Astrocyte of the hippocampus (primary cell): Measurements from ENCODE around the gene KLK6.
"Not testable (repeated sequence)": the region's sequence is repeated elsewhere in the genome, so short reads cannot be mapped to it uniquely, and the experiment has no call there.

Experiments used
- DNase-seq: peaks from one replicate; pipeline ENCODE4 v3.0.0; 2011; ENCODE audit warnings: low read depth, low spot score

The KLK6 gene

DNA sequence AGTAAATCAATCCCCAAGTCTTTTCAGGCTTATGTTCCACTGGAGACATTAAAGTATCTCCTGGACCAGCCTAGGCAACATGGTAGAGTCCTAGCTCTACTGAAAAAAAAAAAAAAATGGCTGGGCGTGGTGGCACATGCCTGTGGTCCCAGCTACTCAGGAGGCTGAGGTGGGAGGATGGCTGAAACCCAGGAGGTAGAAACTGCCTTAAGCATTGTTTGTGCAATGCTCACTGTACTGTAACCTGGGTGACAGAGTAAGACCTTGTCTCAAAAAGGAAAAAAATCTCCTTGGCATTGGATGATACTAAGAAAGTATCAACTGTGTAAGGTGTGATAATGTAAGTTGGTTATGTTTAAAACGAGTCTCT is 23.3 kb upstream of the KLK6 start:
- DNase-seq = no peak

GRCh38 chr19:50984416-50984815 is 15.0 kb upstream of the KLK6 start:
- DNase-seq = not testable (repeated sequence)

- DNase-seq = no peak
These were observed 14.4 kb upstream of the KLK6 start, which contains the start of gene KLK7 for GRCh38 chr19:50983625-50984292. TSS of gene KLK7 (minus strand) at chr19:50983917. CDS start at chr19:50982399, 1,518 bp downstream.

DNA sequence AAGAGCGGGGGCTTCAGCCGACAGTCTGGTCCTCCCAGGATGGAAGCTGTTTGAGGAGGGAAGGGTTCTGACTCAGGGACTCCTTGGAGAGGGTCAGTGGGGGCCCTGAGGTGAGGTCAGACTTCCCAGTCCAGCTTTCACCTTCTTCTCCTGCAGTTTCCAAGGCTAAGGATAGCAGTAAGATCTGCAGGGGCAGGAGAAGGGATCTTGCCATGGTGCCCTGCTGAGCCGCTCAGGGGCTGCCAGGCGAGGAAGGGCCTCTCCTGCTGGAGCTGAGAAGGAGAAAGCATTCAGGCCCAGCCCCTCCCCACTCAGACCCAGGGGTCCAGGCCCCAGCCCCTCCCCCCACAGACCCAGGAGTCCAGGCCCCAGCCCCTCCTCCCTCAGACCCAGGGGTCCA is 12.8 kb upstream of the KLK6 start:
- DNase-seq = no peak

GRCh38 chr19:50981587-50982146 is 12.3 kb upstream of the KLK6 start:
- DNase-seq = no peak

DNA sequence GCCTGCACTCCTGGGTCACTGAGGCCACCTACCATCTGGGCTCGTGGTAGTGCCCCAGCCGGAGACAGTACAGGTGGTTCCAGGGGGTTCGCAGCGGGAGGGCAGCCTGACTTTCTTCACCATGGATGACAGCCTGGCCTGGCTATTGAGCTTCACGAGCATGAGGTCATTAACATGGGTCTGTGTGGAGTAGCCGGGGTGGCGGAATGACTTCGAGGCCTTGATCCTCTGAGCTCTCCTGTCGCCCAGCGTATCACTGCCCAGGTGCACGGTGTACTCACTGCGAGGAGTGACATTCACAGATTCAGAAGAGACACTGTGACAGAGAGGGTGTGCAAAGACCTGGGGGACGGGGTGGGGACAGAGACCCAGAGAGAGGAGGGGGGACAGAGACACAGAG is 10.8 kb upstream of the KLK6 start:
- DNase-seq = no peak

DNA sequence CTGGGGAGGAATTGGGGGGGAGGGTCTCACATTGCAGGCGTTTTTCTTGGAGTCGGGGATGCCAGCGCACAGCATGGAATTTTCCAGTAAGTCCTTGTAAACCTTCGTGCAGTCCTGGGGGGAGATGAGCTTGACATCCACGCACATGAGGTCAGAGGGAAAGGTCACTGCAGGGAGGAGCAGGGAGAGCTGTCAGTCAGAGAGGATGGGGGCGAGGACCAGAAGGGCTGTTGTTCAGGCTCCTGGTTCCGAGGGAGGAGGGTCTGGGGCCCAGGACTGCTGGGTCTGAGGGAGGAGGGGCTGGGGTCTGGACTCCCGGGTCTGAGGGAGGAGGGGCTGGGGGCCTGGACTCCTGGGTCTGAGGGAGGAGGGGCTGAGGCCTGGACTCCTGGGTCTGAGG is 10.4 kb upstream of the KLK6 start:
- no peak for DNase-seq

DNA sequence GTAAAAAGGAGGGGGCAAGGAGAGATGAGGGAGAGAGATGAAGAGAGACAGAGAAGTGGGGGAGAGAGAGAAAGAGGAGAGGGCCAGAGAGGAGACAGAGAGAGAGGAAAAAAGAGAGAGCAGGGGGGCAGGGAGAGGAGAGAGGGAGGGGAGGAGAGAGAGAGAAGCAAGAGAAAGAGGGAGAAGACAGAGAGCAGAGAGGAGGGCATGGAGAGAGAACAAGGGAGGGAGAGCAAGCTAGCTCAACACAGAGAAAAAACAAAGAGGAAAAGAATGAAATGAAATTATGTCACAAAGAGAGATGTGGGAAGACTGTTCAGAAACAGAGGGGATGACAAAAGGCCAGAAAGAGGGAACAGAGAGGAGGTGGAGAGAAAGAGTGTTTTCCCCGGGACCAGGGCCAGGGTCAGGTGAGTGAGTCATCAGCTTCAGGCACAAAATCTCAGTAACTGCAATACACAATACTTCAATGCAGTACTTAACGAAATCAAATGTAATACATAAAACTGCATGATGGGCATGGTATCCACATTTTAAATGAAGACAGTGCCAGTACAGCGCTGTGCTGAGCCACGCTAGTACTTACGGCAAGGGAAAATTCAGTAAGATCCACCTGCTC is 9.5 kb upstream of the KLK6 start:
- no peak for DNase-seq

DNA sequence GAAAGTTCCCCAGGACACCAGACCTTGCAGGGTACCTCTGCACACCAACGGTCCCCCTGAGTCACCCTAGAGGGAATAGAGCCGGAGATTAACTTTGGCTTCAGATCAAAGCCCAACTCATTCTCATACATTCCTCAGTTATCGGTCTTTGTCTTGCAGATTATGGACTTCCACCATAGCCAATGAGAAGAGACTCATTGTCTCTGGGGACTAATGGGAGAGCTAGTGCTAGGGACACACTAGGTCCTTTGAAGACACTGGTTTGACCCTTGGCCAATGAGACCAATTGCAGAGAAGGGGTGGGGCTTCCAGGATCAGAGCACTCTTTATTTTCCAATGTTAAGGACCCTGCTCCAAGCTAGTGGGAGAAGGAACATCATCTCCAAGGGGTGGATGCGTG is 8.2 kb upstream of the KLK6 start:
- no peak for DNase-seq

DNA sequence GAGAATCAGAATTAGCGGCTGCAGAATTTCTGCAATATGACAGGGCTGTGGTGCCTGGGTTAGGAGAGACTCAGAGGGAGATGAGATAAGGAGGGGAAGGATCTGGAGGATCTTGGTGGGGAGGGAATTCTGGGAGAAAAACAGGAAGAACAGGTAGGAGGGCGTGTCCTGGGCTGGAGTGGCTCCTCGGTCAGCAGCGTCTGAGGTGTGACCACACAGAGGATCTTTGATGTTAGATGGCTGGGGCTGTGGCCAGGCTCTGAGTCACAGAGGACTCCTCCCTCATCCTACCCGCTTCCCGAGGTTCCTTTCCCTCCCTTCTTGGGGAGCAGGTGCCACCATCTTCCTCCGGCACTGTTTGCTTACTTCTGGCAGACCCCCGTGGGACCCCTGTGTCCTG is 6.4 kb upstream of the KLK6 start:
- no peak for DNase-seq

DNA sequence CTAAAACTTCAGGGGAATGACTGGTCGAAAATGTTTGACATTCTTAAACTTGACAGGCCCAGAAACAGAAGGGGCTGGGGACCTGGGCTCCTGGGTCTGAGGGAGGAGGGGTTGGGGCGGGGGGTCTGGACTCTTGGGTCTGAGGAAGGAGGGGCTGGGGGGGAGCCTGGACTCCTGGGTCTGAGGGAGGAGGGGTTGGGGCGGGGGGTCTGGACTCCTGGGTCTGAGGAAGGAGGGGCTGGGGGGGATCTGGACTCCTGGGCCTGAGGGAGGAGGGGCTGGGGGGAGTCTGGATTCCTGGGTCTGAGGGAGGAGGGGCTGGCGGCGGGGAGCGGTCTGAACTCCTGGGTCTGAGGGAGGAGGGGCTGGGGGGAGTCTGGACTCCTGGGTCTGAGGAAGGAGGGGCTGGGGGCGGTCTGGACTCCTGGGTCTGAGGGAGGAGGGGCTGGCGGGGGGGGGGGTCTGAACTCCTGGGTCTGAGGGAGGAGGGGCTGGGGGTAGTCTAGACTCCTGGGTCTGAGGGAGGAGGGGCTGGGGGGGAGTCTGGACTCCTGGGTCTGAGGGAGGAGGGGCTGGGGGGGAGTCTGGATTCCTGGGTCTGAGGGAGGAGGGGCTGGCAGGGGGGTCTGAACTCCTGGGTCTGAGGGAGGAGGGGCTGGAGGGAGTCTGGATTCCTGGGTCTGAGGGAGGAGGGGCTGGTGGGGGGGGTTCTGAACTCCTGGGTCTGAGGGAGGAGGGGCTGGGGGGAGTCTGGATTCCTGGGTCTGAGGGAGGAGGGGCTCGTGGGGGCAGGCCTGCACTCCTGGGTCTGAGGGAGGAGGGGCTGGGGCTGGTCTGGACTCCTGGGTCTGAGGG is 5.5 kb upstream of the KLK6 start:
- DNase-seq = no peak

GRCh38 chr19:50972795-50973376 is 3.5 kb upstream of the KLK6 start:
- DNase-seq = no peak

DNA sequence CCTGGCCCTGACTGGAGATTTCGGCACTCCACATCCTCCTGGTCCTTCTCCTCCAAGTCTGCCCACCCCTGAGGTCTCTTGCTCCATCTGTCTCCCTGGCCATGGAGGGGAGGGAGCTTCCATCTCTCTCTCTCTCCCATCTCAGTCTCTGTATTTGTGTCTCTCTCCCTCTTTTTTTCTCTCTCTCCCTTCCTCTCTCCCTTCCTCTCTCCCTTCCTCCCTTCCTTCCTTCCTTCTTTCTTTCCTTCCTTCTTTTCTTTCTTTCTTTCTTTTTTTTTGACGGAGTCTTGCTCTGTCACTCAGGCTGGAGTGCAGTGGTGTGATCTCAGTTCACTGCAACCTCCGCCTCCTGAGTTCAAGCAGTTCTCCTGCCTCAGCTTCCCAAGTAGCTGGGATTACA is 419 bp upstream of the KLK6 start:
- not testable (repeated sequence) for DNase-seq

- no peak for DNase-seq
These were observed 527 bp downstream of the KLK6 start for GRCh38 chr19:50968716-50969412.

DNA sequence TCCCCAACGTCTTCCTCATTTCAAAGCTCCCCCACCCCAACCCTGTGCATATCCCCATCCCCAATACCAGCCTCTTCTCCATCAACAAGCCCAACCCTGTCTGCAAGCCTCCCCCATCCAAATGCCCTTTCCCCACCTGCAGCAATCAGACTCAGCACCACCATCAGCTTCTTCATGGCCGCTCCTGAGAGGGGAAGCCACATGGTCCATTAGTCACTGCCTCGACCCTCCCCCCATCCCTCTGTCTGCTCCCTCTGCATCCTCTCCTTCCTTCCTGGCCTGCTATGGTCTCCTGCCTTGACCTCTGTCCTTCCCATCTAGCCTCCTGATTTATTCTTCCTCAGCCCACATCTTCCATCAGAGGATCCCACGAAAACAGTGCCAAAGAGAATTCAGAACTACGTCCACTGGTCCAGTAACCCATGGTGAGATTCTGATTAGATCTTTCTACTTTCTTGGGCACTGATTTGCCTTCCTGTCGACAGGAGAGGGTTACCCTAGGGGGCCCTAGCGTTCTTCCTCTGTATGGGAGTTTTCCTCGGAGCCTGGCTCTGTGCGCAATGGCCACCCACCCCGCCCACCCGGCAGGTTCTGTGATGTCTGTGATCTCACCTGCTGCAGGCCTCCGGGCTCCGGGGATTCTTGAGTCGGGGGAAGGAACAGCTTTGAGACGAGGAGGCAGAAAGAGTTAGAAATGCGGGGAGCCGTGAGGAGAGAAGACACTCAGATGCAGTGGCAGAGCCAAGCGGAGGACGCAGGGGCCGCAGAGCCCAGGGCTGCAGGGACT is 1.3 kb downstream of the KLK6 start:
- no peak for DNase-seq

- no peak for DNase-seq
These were observed 5.1 kb downstream of the KLK6 start for GRCh38 chr19:50964266-50964665.

DNA sequence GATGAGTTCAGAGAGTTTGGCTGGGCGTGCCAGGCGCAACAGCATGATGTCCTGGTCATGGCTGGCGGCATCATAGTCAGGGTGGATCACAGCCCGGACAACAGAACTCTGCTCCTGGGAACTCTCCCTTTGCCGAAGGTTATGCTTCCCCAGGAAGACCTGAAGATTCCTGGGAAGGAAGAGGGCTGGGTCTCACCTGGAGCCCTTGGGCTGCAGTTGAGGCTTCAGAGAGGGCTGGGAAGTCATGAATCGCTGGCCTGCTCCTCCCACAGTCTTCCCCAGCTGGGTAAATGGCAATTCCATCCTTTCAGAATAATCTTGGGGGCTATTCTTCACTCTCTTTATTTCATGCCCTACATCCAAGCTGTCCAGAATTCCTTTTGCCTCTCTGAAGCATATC is 6.0 kb downstream of the KLK6 start:
- DNase-seq = no peak

DNA sequence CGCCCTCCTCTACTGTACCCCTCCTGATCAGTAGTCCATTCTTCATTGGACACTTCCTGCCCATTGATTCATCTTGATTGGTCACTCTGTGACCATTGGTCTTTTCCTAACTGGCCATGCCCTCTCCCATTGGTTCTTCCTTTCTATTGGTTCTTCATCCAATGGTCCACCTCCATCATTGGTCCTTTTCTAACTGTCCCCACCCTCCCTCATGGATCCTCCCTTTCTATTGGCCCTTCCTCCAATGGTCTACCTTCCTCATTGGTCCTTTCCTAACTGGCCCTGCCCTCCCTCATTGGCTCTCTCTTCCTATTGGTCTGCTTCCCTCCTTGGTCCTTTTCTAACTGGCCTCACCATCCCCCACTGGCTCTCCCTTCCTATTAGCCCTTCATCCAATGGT is 7.1 kb downstream of the KLK6 start:
- DNase-seq = no peak

GRCh38 chr19:50959731-50960500 is 9.5 kb downstream of the KLK6 start:
- no peak for DNase-seq

DNA sequence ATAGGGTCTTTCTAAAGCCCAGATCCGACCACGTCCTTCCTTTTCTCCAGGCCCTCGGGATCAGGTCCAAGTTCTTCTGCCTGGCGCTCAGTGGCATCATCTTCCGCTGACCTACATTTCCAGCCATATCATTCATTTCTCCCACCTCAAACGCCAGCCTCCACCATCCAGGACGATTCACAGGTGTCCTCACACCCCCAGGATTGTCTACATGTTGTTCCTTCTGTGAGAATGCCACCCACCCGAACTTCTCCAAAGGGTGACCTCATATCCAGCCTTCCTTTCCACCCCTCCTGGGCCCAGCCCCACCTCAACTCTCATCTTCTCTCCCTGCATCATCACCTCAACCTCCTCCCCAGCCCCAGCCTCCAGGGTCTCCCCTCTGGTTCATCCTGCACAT is 11.8 kb downstream of the KLK6 start:
- no peak for DNase-seq
